SK-N-SH treated with all-trans-retinoic acid at 6 μM for 48 hours (cell line): ENCODE measurements around the gene TRIM15.

ENCODE experiments used
- ATAC-seq: fragments of 200-7000 bp; cut with Tn5 transposase; 3 replicates; pipeline ENCODE4 v1.9.1; 2020; ENCODE audit warnings: mild to moderate bottlenecking, moderate library complexity
- ARNTL ChIP-seq: fragments of 450-650 bp; formaldehyde crosslinking; IDR thresholded peaks from 2 replicates; pipeline ENCODE4 v1.5.0; 2020; ENCODE audit warnings: low read depth, mild to moderate bottlenecking, moderate library complexity, borderline replicate concordance
- BACH2 ChIP-seq: fragments of 250-450 bp; sonication (Bioruptor Pico); IDR thresholded peaks from 2 replicates; pipeline ENCODE4 v1.9.0; 2021; ENCODE audit warnings: mild to moderate bottlenecking, borderline replicate concordance
- CSDC2 ChIP-seq: fragments of 250-450 bp; sonication (Bioruptor Pico); IDR thresholded peaks from 2 replicates; pipeline ENCODE4 v1.5.0; 2020; ENCODE audit warnings: mild to moderate bottlenecking, moderate library complexity
- ESRRG ChIP-seq: fragments of 250-450 bp; sonication (Bioruptor Pico); IDR thresholded peaks from 2 replicates; pipeline ENCODE4 v1.6.1; 2021; ENCODE audit warnings: mild to moderate bottlenecking
- GLIS3 ChIP-seq: fragments of 250-450 bp; sonication (Bioruptor Pico); IDR thresholded peaks from 2 replicates; pipeline ENCODE4 v1.5.0; 2020; ENCODE audit warnings: mild to moderate bottlenecking, moderate library complexity
- ISL1 ChIP-seq: fragments of 250-450 bp; sonication (Bioruptor Pico); IDR thresholded peaks from 2 replicates; pipeline ENCODE4 v2.1.2; 2022; ENCODE audit warnings: mild to moderate bottlenecking, moderate library complexity
- OSR1 ChIP-seq: fragments of 250-450 bp; sonication (Bioruptor Pico); IDR thresholded peaks from 2 replicates; pipeline ENCODE4 v1.8.0; 2022; ENCODE audit warnings: moderate library complexity, mild to moderate bottlenecking, inconsistent platforms
- PATZ1 ChIP-seq: fragments of 250-450 bp; sonication (Bioruptor Pico); IDR thresholded peaks from 2 replicates; pipeline ENCODE4 v1.8.0; 2020; ENCODE audit warnings: mild to moderate bottlenecking, moderate library complexity, borderline replicate concordance
- PPARA ChIP-seq: fragments of 250-450 bp; sonication (Bioruptor Pico); IDR thresholded peaks from 2 replicates; pipeline ENCODE4 v1.5.0; 2020; ENCODE audit warnings: mild to moderate bottlenecking, borderline replicate concordance
- SNAI2 ChIP-seq: fragments of 250-450 bp; sonication (Bioruptor Pico); IDR thresholded peaks from 2 replicates; pipeline ENCODE4 v1.5.0; 2020; ENCODE audit warnings: mild to moderate bottlenecking, moderate library complexity
- TCF4 ChIP-seq: fragments of 250-450 bp; sonication (Bioruptor Pico); IDR thresholded peaks from 2 replicates; pipeline ENCODE4 v1.8.0; 2021; ENCODE audit warnings: mild to moderate bottlenecking, moderate library complexity, borderline replicate concordance
- TOX ChIP-seq: fragments of 250-450 bp; sonication (Bioruptor Pico); IDR thresholded peaks from 2 replicates; pipeline ENCODE4 v1.8.0; 2021; ENCODE audit warnings: mild to moderate bottlenecking, moderate library complexity, borderline replicate concordance
- ZC3H10 ChIP-seq: fragments of 250-450 bp; sonication (Bioruptor Pico); IDR thresholded peaks from 2 replicates; pipeline ENCODE4 v1.5.1; 2021; ENCODE audit warnings: mild to moderate bottlenecking, moderate library complexity
- ZFP3 ChIP-seq: fragments of 250-450 bp; sonication (Bioruptor Pico); IDR thresholded peaks from 2 replicates; pipeline ENCODE4 v1.5.0; 2020; ENCODE audit warnings: mild to moderate bottlenecking, moderate library complexity
- ZFP30 ChIP-seq: fragments of 450-650 bp; formaldehyde crosslinking; IDR thresholded peaks from 2 replicates; pipeline ENCODE4 v1.5.0; 2022; ENCODE audit warnings: mild to moderate bottlenecking, moderate library complexity
- ZNF70 ChIP-seq: fragments of 450-650 bp; formaldehyde crosslinking; IDR thresholded peaks from 2 replicates; pipeline ENCODE4 v1.5.0; 2020; ENCODE audit warnings: mild to moderate bottlenecking, moderate library complexity
- ZNF8 ChIP-seq: fragments of 450-650 bp; formaldehyde crosslinking; IDR thresholded peaks from 2 replicates; pipeline ENCODE4 v1.5.0; 2020; ENCODE audit warnings: mild to moderate bottlenecking, moderate library complexity
- TF ChIP-seq, protein P1 (sequence below): fragments of 250-450 bp; sonication (Bioruptor Pico); IDR thresholded peaks from 2 replicates; pipeline ENCODE4 v1.8.0; 2021; ENCODE audit warnings: low read depth, mild to moderate bottlenecking, moderate library complexity, borderline replicate concordance
- TF ChIP-seq, protein P2 (sequence below): fragments of 250-450 bp; sonication (Bioruptor Pico); IDR thresholded peaks from 2 replicates; pipeline ENCODE4 v1.5.1; 2020; ENCODE audit warnings: low read depth, mild to moderate bottlenecking, moderate library complexity
- TF ChIP-seq, protein P3 (sequence below): fragments of 250-450 bp; sonication (Bioruptor Pico); IDR thresholded peaks from 2 replicates; pipeline ENCODE4 v1.5.1; 2021; ENCODE audit warnings: mild to moderate bottlenecking, moderate library complexity
- TF ChIP-seq, protein P4 (sequence below): fragments of 250-450 bp; sonication (Bioruptor Pico); IDR thresholded peaks from 2 replicates; pipeline ENCODE4 v1.5.0; 2020; ENCODE audit warnings: mild to moderate bottlenecking, moderate library complexity

TRIM15 gene

DNA sequence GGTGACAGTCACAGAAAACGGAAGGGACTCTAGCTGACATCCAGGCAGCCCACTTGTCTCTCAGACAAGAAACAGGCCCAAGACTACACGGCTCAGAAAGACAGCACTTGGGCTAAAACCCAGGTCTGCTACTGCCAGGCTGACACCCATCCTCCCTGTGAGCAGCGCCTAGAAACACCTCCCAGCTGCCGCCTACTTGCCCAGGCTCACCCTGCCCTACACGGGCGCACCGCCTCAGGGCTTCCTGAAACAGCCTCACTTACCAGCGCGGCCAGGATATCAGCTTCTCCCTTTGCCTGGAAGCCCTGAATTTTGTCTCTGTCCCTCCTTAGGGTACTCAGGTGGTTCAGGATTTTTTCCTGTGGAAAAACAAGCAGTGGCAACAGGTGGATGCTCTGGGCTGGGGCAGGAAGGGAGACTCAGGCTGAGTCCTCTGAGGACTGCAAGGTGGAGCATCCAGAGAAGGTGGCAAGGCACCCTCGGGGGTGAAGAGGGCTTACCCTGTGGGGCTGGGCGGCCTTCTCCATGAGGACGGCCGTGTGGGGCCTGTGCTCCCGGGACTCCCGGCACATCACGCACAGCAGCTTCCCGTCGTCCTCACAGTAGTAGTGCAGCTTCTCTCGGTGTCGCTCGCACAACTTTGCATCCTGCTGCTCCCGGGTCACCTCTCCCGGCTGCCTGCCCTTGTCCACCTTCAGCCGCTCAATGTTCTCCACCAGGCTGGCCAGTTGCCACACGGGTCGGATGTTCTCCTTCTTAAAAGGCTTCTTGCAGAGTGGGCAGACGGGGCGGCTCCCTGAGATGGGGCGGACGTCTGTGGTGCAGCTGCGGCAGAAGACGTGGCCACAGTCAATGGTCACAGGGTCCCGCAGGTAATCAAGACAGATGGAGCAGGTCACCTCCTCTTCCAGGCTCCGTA is 35.1 kb downstream of the TRIM15 start:
- TF ChIP-seq, protein P1, sequence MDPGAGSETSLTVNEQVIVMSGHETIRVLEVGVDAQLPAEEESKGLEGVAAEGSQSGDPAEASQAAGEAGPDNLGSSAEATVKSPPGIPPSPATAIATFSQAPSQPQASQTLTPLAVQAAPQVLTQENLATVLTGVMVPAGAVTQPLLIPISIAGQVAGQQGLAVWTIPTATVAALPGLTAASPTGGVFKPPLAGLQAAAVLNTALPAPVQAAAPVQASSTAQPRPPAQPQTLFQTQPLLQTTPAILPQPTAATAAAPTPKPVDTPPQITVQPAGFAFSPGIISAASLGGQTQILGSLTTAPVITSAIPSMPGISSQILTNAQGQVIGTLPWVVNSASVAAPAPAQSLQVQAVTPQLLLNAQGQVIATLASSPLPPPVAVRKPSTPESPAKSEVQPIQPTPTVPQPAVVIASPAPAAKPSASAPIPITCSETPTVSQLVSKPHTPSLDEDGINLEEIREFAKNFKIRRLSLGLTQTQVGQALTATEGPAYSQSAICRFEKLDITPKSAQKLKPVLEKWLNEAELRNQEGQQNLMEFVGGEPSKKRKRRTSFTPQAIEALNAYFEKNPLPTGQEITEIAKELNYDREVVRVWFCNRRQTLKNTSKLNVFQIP: no peak
- no peak for TF ChIP-seq SNAI2 (CRISPR knock-in tag)
- no peak for TF ChIP-seq ZFP30 (CRISPR knock-in tag)
- TF ChIP-seq OSR1 (CRISPR knock-in tag): no peak
- TF ChIP-seq ZNF8 (CRISPR knock-in tag): no peak
- no peak for TF ChIP-seq ISL1 (CRISPR knock-in tag)
- no peak for TF ChIP-seq BACH2 (CRISPR knock-in tag)
- no peak for TF ChIP-seq CSDC2
- no peak for TF ChIP-seq PPARA (CRISPR knock-in tag)
- TF ChIP-seq TOX (CRISPR knock-in tag): no peak
- TF ChIP-seq ZC3H10 (CRISPR knock-in tag): no peak
- TF ChIP-seq, protein P2, sequence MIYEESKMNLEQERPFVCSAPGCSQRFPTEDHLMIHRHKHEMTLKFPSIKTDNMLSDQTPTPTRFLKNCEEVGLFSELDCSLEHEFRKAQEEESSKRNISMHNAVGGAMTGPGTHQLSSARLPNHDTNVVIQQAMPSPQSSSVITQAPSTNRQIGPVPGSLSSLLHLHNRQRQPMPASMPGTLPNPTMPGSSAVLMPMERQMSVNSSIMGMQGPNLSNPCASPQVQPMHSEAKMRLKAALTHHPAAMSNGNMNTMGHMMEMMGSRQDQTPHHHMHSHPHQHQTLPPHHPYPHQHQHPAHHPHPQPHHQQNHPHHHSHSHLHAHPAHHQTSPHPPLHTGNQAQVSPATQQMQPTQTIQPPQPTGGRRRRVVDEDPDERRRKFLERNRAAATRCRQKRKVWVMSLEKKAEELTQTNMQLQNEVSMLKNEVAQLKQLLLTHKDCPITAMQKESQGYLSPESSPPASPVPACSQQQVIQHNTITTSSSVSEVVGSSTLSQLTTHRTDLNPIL (CRISPR knock-in tag): no peak
- TF ChIP-seq, protein P3, sequence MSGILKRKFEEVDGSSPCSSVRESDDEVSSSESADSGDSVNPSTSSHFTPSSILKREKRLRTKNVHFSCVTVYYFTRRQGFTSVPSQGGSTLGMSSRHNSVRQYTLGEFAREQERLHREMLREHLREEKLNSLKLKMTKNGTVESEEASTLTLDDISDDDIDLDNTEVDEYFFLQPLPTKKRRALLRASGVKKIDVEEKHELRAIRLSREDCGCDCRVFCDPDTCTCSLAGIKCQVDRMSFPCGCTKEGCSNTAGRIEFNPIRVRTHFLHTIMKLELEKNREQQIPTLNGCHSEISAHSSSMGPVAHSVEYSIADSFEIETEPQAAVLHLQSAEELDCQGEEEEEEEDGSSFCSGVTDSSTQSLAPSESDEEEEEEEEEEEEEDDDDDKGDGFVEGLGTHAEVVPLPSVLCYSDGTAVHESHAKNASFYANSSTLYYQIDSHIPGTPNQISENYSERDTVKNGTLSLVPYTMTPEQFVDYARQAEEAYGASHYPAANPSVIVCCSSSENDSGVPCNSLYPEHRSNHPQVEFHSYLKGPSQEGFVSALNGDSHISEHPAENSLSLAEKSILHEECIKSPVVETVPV (CRISPR knock-in tag): no peak
- TF ChIP-seq TCF4 (CRISPR knock-in tag): no peak
- TF ChIP-seq PATZ1 (CRISPR knock-in tag): no peak
- TF ChIP-seq ZFP3 (CRISPR knock-in tag): no peak
- TF ChIP-seq, protein P4, sequence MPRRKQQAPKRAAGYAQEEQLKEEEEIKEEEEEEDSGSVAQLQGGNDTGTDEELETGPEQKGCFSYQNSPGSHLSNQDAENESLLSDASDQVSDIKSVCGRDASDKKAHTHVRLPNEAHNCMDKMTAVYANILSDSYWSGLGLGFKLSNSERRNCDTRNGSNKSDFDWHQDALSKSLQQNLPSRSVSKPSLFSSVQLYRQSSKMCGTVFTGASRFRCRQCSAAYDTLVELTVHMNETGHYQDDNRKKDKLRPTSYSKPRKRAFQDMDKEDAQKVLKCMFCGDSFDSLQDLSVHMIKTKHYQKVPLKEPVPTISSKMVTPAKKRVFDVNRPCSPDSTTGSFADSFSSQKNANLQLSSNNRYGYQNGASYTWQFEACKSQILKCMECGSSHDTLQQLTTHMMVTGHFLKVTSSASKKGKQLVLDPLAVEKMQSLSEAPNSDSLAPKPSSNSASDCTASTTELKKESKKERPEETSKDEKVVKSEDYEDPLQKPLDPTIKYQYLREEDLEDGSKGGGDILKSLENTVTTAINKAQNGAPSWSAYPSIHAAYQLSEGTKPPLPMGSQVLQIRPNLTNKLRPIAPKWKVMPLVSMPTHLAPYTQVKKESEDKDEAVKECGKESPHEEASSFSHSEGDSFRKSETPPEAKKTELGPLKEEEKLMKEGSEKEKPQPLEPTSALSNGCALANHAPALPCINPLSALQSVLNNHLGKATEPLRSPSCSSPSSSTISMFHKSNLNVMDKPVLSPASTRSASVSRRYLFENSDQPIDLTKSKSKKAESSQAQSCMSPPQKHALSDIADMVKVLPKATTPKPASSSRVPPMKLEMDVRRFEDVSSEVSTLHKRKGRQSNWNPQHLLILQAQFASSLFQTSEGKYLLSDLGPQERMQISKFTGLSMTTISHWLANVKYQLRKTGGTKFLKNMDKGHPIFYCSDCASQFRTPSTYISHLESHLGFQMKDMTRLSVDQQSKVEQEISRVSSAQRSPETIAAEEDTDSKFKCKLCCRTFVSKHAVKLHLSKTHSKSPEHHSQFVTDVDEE (CRISPR knock-in tag): no peak
- TF ChIP-seq GLIS3 (CRISPR knock-in tag): no peak
- TF ChIP-seq ESRRG (CRISPR knock-in tag): no peak
- no peak for ATAC-seq

GRCh38 chr6:30200551-30201281 is 37.4 kb downstream of the TRIM15 start:
- no peak for ATAC-seq
- no peak for TF ChIP-seq ARNTL (CRISPR knock-in tag)
- no peak for TF ChIP-seq OSR1 (CRISPR knock-in tag)
- TF ChIP-seq, all 23 proteins: peak for 0

GRCh38 chr6:30202366-30202765 is 39.0 kb downstream of the TRIM15 start:
- ATAC-seq: no peak
- TF ChIP-seq ARNTL (CRISPR knock-in tag) (no peak), ZFP30 (CRISPR knock-in tag) (no peak), OSR1 (CRISPR knock-in tag) (no peak), ZC3H10 (CRISPR knock-in tag) (no peak), ZFP3 (CRISPR knock-in tag) (no peak), SNAI2 (CRISPR knock-in tag) (no peak), BACH2 (CRISPR knock-in tag) (no peak), ZNF70 (CRISPR knock-in tag) (no peak)
- TF ChIP-seq, protein P3 (CRISPR knock-in tag): no peak
- TF ChIP-seq, protein P4 (CRISPR knock-in tag): no peak
